Stimulated activated CD4-positive, alpha-beta T cell treated with anti-CD3 and anti-CD28 coated beads, Interleukin-12 subunit alpha, Interleukin-12 subunit beta, amount 100 ng/mL, for 24 hours (primary cell): ENCODE measurements around the gene CROCC2.

Experiments
- DNase-seq, 2 experiments: peaks; one replicate each; pipeline ENCODE4 v3.0.0-alpha.2; 2020; ENCODE audit warnings: low read depth in 2 of 2

Gene CROCC2

DNA sequence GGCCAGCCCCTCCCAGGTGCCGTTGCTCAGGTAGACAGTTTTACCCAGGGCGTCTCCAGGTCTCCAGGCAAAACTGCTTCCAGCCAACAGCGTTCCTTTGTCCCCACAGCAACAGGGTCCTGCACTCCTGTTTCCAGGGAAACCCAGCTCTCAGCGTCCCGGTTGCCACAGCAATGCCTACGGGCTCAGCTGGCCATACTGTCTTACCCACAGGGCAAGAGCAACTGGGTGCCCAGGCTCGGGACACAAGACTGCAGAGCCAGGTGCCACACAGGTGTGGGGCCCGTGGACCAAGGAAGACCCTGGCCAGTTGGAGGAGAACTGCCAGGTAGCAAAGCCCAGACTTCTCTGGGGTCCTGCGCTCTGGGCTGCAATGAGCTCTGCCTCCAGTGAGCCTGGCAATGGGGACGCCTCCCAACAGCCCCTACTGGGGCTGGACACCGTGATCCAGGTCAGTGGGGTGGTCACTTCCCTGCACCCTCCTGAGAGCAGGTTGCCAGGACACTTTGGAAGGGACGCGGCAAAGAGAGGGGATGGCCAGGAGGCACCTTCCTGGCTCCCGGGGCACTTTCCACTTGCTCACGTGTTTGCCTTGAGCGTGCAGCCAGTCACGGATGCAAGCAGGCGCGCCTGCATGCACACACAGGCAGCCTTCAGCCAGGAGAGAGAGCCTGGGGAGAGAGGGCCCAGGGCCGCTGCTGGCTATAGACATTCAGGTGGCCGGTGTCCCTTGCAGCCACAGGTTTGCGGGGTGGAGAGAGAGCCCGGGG is at the start of gene CROCC2:
Gene CROCC2, plus strand, starts transcription at position 196 of the 770 bp plus-strand sequence. Its CDS starts 178 bp downstream, at position 374.
- DNase-seq, result no peak

DNA sequence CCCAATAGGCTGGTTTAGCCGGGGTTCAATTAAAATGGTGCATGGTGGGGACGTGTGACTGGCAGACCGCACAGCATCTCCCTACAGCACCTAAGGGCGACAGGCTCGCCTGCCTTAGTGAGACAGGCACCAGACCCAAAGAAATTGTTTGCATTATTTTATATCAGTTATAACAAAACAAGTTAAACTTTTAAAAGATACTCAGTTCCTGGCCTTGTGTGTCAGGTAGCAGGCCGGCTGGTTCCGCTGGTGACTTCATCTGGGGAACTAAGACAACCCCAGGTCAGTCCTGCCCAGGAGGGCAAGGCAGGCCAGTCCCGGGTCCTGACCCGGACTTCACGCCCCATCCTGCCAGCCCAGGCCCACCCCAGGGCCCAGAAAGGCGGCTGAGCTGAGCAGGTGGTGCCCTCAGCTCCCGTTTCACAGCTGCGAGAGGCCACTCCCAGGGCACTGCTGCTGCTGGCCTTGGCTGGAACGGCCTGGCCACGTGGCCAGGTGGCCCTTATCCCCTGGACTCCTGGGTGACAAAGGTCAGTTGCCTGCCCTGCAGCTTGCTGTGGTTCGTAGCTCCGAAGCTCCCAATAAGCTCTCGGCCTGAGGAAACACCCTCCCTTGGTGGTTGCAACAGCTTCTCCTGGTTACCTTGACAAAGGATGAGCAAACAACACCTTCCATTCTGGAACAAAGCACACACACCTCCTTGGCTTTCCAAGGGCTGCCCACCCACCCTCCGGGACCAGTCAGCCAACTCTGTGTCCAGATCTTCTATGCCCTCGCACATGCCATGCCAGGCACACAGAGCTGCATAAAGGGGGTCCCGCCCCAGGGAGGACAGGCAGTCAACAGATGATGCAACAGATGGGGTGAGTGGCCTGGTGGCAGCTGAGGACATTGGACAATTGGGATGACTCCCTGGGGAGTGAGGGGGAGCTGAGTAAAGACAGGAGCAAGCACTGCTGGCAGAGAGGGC is 48.8 kb upstream of the CROCC2 start:
- DNase-seq, result no peak

DNA sequence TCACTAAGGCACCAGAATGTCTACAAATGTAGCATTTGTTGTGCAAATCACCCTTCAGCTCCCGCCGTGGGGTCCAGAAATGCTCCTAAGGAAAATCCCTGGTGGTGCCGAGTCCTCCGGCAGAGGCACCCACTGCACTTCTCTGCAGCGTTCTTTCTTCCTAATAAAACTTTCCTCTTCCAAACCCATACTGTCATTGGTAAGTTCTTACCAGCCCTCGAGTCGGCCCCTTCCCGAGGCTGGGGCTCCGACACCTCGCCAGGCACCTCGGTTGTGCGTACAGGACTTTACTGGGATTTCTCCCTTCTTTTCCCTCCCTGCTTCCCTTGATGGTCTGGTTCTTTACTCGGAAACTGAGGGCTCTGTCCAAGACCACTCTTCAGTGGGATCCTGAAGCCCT is 47.8 kb upstream of the CROCC2 start:
- no peak for DNase-seq

DNA sequence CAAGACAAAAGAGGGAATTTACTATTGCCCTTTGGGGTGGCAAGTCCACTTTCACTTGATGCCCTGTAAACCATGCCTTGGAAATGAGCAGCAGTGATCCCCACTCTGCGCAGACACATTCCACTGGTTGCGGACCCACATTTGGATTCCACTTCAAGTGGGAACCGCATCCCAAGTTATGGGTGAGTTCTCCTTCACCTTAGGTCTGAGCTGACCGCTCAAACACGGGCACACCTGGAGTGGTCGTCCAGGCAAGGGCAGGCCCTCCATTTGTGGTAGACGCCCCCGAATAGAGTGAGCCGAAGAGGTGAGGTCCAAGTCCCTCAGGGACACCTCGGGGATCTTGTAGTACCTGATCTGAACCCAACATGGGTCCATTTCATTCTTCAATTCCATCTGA is 47.3 kb upstream of the CROCC2 start:
- no peak for DNase-seq

DNA sequence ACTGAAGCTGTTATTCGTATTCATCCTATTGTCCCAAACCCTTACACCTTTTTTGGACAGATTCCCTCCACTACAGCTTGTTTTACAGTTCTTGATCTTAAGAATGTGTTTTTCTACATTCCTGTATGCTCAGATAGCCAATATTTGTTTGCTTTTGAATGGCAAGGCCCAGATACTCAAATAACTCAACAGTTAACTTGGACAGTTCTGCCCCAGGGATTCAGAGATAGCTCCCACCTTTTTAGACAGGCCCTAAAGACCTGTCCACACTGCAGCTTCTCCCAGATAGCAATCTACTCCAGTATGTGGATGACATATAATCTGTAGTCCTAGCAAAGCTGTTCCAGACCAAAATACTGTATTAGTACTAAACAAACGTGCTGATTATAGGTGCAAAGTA is 44.6 kb upstream of the CROCC2 start:
- no peak for DNase-seq

DNA sequence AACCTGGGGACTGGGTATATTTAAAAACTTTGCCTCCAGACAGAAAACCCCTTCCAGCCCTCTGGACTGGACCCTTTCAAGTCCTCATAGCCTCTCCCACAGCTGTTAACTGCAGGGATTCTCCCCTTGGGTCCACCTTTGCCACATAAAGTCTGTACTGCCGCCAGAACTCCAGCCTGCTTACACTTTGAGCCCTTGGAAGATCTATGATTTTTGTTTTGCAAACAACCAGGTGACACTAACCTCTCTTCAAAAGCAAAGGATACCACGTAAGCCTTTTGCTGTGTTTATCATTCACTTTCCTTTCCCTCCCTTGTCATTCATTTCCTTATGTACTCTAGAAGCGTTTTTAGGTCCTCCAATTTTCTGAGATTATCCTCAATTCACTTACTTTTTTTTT is 41.7 kb upstream of the CROCC2 start:
- DNase-seq, result no peak

DNA sequence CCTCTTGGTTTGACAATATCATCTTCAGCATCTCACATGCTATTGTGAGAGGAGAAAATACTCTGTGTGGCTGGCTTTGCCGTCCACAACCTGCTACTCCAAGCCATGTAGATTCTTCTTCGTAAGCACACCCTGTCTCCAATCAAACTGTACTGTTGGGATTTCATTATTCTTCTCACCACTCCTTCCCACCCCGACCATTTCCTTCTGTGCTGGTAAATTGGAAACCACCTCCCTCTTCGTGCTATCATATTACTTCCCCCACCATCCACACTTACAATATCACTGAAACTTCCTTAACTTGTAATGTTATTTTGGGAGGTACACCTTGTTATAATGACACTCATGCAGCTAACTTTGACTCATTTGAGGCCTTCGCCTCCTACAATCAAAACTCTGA is 40.7 kb upstream of the CROCC2 start:
- no peak for DNase-seq

DNA sequence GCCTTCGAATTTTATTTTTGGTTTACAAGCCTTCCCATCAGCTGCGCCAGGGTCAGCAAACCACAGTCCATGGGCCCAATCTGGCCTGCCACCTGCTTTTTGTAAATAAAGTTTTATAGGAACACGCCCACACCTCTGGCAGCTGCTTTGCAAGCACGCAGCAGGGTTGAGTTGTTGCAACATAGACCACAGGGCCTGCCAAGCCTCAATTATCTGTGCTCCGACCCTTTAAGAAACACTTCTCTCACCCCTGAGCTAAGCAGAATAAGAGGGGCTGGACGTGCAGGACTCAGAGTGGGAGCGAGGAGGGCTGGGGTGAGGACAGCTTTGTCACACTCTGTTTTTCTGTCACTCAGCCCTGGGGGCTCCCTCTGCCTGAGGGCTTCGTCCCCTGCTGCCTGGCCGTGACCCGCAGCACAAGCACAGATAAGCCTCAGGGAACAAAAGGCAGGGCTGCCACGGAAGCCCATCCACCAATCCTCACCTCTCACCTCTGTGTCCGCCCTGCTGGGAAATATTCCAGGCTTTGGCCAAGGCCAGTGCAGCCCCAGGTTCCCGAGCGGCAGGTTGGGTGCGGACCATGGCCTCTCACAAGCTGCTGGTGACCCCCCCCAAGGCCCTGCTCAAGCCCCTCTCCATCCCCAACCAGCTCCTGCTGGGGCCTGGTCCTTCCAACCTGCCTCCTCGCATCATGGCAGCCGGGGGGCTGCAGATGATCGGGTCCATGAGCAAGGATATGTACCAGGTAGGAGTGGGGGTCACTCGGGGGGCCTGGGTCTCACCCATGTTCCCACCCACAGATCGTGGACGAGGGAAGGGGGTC is 37.6 kb upstream of the CROCC2 start, which contains the start of gene AGXT:
Gene AGXT, plus strand, starts transcription at position 539 of the 823 bp plus-strand sequence. Its CDS starts 42 bp downstream, at position 581.
- no peak for DNase-seq

DNA sequence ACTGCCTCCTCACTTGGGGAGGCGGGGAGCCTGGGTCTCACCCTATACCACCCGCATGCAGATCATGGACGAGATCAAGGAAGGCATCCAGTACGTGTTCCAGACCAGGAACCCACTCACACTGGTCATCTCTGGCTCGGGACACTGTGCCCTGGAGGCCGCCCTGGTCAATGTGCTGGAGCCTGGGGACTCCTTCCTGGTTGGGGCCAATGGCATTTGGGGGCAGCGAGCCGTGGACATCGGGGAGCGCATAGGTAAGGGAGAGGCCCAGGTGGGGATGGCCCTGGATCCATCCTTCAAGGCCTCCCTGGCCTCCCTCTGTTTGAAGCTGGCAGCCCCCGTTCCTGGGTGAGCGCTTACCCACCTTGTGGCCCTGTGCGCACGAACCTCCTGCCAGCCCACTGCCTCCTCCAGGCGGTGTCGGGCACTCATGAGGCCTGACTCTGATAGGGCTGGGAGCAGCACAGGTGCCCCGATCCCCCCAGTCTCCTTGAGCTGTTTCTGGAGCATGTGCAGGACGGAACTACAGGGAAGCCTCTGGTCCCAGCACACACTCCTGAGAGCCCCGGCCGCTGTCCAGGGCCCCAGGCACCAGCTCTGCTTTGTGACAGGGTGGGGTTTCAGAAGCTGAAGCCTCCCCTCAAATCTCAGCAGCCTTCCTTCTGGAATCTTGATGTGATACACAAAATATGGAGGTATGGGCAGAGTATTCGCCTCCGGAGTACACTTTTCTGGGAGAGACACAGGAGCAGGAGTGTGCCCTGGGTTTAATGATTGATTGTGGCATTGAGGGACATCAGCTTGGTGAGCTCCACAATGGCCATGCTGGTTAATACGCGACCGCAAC is 36.8 kb upstream of the CROCC2 start:
- no peak for DNase-seq

DNA sequence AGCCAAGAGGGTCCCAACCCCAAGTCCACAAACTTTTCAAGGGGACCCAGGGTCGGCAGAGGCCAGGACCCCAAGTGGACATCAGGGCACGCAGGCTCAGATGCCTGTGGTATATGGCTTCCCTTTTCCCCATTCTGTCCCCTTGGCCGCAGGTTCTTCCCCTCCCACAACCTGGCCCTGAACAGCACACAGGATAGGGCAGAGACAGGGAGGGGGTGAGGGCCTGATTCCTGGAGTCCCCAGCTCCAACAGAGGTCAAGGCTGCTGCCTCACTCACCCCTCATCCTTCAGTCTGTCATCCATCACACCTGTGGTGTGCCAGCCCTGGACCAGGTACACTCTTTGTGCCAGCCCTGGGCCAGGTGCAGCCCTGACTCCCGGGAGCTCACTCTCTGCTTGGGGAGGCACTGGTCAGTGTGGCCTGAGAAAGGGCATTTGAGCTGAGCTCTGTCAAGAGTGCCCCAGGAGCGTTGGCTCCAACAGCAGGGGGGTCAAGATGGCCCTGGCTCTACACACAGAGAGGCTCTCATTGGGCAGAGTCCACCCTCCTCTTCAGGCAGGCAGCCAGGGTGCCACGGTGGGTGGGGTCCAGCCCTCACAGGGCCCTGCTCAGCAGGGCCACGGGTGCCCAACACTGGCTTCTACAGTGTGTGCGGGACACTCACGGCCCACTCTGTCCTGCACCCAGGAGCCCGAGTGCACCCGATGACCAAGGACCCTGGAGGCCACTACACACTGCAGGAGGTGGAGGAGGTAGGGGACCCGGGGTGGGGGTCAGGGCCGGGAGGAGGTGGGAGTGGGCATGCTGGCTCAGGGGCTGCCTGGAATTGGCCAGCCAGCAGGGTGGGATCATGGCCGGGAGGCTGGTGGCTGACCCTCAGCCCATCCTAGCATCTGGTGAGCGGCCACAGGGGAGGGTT is 35.9 kb upstream of the CROCC2 start:
- no peak for DNase-seq

DNA sequence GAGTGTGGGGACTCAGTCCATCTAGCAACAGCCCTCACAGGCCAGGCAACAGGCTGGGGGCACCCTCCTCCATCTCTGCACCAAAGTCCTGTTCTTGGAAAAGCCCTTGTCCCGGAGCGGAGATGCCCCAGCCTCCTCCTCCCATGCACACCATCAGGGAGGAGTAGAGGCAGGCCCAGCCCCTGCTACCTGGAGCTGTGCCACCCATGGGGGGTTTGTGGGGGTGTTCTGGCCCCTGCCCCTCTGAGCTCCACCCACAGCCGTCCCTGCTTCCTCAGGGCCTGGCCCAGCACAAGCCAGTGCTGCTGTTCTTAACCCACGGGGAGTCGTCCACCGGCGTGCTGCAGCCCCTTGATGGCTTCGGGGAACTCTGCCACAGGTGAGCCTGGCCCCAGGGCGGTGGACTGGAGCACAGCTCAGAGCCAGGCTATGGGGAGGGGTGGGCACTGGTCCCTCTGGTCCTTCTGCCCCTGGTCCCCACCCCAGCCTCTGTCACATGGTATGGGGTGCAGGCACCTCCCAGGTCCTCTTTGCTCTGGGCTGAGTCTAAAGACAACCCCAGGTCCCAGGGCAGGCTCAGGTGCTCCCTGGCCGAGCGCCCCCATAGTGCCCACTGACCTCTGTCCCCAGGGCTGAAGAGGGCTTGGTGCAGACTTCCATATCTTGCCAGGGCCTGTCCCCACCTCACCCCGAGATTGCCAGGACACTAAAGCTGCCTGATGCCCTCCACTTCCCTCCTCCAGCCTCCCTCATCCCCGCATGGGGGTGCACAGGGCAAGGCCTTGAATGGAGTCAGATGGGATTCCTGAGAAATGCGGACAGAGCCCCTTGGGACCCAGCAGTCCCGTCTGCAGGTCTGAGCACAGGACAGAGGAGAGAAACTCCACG is 34.8 kb upstream of the CROCC2 start:
- DNase-seq, result no peak

DNA sequence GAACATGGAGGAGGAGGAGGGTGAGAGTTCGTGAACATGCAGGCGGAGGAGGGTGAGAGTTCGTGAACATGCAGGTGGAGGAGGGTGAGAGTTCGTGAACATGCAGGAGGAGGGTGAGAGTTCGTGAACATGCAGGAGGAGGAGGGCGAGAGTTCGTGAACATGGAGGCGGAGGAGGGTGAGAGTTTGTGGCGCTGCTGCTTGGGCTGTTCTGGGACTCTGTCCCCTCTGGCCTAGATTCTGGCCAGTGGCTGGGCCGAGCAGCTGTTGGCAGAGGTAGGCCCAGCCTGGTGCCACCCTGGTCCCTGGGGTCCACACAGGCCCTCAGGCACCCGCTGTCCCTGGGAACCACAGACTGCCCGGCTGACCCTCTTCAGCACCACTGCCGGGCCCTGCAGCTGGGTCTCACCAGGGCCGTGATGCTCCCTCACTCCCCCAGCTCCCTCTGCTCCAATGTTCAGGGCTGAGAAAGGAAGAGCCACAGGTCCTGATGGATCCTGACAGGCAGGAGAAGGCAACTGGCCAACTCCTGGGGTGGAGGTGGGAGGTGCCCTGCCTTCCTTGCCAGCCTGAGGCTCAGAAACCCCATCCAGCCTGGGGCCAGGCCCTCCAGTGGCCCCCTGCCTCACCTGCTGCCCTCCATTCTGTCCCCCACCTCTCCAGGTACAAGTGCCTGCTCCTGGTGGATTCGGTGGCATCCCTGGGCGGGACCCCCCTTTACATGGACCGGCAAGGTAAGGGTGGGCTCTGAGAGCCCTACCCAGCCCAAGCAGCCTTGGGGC is 33.6 kb upstream of the CROCC2 start:
- no peak for DNase-seq

DNA sequence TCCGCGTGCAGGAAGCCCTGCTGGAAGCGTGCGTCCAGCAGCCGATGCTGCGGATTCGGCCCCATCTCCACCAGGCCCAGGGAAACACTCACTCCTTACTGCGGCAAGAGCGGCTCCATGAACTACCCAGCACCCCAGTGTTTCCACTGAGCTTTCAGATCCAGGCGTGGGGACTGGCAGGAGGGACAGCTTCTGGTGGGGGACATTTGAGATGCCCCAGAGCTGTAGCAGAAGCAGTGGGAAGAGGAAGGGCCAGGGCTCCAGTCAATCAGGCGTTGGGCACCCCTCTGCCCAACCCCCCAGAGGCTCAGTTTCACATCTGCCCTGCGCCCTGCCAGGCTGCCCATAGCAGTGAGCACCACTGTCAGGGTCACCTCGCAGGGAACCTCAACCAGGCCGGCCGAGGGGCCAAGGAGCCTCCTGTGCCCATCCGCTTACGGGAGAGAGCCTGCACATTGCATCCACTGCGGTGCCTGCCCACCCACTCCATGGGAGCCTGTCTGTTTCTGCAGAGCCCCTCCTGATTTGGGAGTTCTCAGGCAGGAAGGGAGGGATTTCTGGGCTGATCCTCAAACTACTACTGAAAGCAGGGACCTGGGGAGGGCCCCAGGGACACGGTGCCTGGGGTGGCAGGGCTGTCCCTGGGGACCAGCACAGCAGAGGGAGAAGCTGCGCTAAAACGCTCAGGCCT is 32.9 kb upstream of the CROCC2 start:
- DNase-seq, result no peak

DNA sequence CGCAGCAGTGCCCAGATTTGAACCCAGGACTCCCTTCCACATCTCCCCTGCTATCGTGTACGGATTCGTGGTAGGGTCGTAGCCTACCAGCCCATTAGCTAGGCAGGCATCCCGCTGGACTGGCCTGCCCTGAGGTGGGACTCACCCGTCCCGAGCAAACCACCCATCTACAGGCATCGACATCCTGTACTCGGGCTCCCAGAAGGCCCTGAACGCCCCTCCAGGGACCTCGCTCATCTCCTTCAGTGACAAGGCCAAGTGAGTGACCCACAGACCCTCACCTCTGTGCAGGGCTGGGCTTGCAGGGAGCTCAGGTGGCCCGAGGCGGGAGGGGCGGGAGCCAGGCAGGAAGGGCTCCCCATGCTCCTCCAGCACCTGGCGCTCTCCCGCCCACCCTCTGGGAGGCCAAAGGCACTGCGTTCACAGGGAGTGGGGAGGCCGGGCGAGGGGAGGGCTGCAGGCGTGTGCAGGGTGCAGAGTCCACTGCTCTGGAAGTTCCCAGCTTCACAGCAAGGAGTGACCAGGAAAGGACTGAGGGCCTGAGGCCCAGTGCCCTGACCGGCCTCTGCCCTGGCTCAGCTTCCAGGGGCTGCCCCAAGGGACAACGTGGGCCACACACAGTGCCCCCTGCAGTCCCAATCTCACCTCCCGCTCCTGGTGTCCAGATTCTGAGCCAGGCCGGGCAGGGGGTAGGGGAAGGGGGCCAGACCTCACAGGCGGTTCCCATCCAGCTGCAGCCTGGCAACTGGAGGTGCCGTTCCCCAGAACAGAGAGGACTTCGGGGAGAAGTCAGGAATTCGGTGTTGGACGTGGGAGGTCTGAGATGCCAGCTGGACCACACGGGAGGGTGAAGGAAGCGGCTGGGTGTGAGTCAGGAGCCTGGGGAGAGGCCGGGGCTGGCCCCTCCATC is 32.1 kb upstream of the CROCC2 start:
- no peak for DNase-seq

DNA sequence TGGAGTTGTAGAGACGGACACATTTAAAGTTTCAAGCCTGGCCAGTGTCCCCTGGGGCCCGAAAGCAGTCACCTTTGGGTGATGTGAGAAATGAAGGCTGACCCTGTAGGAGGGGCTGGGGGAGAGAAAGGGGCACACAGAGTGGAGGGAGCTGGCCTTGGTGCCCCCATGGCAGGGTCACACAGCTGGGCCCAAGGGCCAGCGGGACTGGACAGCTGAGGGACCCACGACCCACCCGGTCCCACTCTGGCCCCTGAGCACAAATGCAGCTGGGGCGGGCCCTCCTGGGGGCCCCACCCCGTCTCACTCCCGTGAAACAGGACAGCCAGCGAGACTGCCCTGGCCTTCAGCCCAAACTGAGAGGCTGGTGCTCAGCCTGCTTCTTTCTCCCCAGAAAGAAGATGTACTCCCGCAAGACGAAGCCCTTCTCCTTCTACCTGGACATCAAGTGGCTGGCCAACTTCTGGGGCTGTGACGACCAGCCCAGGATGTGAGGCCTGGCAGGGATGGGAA is 31.4 kb upstream of the CROCC2 start:
- no peak for DNase-seq
